GM19468 (cell line): ENCODE measurements around the gene FFAR3.
"Not testable (repeated sequence)": the region's sequence is repeated elsewhere in the genome, so short reads cannot be mapped to it uniquely, and the experiment has no call there.

ENCODE experiments used
- ATAC-seq: cut with Tn5 transposase; IDR thresholded peaks from one replicate; pipeline ENCODE4 v1.9.1; 2021; ENCODE audit warnings: mild to moderate bottlenecking, moderate library complexity, moderate number of reproducible peaks; ENCODE audit not compliant: unreplicated experiment; ENCODE audit errors: extremely low read depth

The FFAR3 gene

DNA sequence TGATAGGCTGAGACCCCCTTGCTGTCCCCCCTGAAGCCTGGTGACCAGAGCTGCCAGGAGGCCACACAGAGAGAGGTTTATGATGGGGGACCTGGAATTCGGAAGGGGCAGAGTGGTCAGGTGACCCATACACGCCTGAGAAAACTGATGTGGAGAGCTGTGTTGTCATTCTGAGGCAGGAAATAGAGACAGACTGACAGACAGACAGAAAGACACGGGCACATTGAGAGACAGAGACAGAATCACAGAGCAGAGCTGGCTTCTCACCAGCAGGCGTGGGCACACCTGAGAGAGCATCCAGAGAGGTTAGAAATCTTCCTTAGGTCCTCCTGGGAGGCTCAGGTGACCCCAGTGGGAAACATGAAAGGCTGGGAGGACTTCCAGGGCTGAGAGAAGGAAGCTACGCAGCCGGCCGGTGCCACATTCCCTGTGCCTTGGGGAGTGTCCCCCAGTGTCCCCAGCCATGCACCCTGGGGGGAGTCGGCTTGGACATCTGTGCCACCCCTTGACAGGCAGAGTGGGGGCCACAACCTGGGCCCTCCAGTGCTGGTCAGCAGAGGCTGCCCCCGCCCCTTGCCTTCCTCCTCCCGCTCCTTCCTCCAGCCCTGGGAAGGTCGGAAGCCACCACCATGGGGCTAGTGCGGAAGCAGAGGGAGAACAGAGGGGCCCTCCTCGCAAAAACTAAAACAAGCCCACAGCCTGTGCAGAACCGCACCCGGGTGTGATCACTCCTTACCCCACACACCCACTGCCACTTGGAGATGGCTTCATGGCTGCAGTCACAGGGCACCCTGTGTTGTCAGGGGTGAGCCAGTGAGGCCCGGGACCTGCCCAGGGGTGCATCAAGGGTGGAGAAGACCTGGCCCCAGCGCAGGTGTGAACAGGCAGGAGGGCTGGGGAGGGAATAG, 8.4 kb upstream of the FFAR3 start:
- no peak for ATAC-seq

DNA sequence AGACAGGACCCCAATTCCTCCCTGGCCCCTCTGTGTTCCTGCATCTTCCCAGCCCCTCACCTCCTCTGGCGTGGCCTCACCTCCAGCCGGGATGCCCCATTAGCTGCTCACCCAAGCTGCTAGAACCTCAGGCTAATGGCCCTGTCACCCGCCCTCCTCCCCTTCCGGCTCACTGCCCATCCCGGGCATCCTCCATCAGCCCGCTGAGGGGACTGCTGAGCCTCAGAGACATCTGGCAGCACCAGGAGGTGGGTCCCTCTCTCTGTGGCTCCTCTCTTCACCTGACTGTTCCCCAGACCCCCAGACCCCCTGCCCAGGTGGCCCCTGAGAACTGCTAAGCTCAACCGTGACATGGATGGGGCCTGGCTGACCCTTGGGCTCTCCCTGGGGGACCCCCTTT, 7.7 kb upstream of the FFAR3 start:
- no peak for ATAC-seq

DNA sequence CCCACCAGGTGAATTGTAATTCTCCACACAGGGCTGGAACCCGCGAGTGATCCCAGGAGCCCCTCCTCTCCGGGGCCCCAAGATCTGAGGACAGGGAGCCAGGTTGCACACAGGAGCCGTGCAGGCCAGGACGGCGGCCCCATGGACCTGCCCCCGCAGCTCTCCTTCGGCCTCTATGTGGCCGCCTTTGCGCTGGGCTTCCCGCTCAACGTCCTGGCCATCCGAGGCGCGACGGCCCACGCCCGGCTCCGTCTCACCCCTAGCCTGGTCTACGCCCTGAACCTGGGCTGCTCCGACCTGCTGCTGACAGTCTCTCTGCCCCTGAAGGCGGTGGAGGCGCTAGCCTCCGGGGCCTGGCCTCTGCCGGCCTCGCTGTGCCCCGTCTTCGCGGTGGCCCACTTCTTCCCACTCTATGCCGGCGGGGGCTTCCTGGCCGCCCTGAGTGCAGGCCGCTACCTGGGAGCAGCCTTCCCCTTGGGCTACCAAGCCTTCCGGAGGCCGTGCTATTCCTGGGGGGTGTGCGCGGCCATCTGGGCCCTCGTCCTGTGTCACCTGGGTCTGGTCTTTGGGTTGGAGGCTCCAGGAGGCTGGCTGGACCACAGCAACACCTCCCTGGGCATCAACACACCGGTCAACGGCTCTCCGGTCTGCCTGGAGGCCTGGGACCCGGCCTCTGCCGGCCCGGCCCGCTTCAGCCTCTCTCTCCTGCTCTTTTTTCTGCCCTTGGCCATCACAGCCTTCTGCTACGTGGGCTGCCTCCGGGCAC, 6.7 kb upstream of the FFAR3 start:
- no peak for ATAC-seq

DNA sequence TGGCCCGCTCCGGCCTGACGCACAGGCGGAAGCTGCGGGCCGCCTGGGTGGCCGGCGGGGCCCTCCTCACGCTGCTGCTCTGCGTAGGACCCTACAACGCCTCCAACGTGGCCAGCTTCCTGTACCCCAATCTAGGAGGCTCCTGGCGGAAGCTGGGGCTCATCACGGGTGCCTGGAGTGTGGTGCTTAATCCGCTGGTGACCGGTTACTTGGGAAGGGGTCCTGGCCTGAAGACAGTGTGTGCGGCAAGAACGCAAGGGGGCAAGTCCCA, 6.1 kb upstream of the FFAR3 start:
- ATAC-seq = no peak

DNA sequence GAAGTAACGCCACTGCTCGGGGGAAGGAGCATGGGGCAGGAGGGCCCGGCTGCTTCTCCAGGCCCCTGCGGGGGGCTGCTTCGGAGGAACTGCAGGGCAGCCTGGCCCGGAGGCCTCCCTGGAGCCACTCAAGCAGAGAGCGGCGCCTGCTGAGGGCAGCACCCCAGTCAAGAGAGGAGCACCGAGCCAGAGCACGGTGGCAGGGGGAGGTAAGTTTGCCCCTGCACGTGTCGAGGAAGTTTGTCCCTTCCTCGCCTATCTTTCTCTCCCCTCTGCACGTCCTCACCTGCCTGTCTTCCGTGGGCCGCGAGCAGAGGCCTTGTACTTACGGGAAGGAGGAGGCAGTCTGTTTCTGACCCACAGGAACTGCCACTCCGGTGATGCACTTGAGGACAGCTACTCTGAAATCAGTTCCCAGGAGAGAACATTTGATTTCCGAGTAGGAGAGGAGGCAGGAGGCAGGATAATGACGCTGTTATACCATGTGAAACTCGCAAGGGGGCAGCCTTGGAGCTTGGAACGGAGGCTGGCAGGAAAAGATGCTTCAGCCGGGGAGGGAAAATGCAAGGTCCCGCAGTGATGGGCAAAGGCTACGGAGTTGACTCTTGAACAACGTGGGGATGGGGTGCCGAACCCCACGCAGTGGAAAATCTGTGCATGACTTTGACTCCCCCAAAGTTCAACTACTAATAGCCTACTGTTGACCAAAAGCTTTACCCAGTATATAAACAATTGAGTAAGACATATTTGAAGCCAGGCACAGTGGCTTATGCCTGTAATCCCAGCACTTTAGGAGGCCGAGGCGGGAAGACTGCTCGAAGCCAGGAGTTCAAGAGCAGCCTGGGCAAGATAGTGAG, 5.6 kb upstream of the FFAR3 start:
- no peak for ATAC-seq

DNA sequence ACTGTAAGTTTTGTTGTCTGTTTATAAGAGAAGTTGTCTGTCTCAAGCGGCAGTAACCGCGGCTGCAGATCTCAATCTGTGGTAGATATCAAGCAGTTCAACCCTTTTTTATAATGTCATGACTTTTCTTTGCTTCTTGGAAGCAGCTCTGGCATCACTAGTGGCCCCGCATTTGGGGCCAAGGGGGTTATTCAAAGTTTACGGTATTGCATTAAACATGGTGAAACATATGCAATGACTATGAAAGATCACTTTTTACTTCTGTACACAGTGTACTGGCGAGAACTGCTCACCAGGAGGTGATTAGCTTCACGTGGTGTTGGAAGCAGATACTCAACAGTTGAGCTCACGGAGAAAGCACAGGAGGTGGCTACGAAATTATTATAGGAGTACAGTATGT, 4.6 kb upstream of the FFAR3 start:
- ATAC-seq = no peak

DNA sequence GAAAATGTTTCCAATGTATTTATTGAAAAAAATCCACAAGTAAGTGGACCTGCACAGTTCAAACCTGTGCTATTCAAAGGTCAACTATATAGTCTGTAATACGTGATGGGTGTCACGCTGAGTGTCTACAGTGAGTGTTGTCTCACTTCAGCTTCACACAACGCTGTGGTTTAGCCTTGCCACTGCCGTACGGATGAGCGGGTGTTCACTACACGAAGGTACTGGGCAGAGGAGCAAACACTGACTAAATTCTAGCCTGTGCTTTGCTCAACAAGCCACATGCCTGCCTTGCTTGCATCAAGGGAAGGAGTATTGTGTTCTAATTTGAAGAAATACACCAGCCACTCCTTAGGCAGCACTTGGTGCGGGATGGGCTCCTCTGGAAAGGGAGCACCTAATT, 3.4 kb upstream of the FFAR3 start:
- no peak for ATAC-seq

DNA sequence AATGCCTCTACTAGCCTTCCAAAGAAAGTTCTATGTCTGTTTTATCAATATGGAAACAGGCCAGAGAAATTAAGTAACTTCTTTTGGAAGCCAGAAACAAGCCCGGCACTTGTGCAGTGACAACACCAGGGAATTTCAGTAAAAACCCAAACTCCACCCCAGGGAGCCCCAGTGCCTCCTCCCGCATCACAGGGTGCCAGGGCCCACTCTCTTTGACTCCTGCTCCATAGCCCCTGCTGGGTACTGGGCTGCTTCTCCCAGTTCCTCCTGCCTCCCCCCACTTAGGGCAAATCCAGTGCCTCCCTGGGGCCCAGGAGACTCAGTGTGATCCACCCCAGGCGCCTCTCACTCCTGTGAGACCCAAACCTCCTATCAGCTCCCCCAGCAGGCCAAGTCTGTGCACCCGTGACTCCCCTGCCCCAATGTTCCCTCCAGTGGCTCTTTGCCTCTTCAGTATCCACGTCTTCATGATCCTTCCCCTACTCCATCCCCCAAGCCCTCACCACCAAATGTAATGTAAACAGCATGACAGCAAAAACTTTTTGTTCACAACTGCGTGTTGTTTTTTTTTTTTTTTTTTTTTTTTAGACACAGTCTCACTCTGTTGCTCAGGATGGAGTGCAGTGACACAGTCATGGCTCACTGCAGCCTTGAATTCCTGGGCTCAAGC, 2.3 kb upstream of the FFAR3 start:
- no peak for ATAC-seq

DNA sequence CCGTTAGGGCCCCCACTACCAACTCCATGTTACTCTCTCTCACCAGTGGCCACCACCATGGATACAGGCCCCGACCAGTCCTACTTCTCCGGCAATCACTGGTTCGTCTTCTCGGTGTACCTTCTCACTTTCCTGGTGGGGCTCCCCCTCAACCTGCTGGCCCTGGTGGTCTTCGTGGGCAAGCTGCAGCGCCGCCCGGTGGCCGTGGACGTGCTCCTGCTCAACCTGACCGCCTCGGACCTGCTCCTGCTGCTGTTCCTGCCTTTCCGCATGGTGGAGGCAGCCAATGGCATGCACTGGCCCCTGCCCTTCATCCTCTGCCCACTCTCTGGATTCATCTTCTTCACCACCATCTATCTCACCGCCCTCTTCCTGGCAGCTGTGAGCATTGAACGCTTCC, 574 bp downstream of the FFAR3 start:
- ATAC-seq = not testable (repeated sequence)

DNA sequence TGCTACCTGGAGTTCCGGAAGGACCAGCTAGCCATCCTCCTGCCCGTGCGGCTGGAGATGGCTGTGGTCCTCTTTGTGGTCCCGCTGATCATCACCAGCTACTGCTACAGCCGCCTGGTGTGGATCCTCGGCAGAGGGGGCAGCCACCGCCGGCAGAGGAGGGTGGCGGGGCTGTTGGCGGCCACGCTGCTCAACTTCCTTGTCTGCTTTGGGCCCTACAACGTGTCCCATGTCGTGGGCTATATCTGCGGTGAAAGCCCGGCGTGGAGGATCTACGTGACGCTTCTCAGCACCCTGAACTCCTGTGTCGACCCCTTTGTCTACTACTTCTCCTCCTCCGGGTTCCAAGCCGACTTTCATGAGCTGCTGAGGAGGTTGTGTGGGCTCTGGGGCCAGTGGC, 1.1 kb downstream of the FFAR3 start:
- not testable (repeated sequence) for ATAC-seq

DNA sequence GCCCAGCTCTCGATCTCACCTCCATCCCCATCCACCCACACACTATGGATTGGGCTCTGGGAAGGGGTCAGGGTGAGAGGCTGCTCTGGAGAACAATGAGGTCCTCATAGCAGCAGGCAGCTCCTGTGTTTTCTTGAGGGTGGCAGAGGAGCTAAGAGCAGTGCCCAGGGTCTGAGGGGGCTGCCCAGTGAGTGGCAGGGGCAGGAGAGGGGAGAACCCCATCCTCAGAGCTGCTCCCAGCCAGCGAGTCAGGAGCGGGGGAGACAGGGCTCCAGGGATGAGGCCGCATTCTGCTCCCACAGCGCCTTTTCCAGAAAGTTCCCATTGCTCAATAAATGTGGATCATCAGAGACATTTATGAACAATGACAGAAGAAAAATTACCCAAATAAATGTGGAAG, 1.8 kb downstream of the FFAR3 start:
- ATAC-seq = not testable (repeated sequence)

DNA sequence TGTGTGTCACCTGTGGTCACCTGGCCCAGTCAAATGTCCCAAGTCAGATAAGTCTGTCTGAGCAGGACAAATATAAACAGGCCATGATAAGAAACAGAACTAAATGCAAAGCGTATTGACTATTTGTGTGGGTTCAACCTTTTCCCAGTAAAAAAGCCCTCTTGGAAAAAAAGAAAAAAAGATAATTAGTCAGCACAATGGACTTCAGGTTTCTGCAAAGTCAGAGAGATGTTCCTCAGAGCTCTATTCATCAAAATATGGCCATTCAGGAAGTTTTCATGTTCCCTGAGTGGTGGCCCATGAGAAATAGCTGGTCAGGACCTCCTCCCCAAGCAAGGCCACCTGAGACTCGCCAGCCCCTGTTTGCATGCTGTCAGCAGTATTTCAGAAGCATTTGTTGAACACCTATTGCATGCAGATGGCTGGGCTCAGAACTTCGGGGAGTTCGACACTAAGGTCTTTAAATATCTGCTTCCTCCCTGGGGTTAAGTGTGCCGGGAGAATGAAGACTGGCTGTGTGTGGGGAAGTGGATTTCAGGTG, 2.7 kb downstream of the FFAR3 start:
- no peak for ATAC-seq

DNA sequence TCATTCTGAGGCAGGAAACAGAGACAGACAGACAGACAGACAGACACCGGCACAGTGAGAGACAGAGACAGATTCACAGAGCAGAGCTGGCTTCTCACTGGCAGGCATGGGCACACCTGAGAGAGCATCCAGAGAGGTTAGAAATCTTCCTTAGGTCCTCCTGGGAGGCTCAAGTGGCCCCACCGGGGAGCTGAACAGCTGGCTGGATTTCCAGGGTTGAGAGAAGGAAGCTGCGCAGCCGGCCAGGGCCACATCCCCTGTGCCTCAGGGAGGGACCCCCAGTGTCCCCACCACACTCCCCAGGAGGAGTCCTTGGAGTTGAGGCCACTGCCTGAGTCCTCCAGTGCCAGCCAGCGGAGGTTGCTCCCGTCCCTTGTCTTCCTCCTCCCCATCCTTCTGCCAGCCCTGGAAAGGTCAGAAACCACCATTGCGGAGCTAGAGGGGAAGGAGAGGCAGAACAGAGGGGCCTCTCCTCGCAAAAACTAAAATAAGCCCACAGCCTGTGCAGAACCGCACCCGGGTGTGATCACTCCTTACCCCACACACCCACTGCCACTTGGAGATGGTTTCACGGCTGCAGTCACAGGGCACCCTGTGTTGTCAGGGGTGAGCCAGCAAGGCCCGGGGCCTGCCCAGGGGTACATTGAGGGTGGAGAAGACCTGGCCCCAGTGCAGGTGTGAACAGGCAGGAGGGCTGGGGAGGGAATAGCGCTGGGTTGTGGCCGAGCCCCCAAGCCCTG, 4.2 kb downstream of the FFAR3 start:
- ATAC-seq = no peak

DNA sequence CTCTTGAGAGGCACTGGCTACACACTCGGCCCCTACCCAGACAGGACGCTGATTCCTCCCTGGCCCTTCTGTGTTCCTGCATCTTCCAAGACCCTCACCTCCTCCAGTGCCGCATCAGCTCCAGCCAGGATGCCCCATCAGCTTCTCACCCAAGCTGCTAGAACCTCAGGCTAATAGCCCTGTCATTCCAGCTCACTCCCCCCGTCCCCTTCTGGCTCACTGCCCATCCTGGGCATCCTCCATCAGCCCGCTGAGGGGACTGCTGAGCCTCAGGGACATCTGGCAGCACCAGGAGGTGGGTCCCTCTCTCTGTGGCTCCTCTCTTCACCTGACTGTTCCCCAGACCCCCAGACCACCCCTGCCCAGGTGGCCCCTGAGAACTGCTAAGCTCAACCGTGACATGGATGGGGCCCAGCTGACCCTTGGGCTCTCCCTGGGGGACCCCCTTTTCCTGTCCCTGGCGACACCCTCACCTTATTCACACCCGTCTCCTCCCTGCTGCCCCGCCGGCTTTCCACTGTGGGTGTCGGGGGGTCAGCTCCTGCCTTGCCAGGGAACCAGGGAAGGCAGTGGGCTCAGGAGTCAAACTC, 4.8 kb downstream of the FFAR3 start:
- ATAC-seq = no peak

DNA sequence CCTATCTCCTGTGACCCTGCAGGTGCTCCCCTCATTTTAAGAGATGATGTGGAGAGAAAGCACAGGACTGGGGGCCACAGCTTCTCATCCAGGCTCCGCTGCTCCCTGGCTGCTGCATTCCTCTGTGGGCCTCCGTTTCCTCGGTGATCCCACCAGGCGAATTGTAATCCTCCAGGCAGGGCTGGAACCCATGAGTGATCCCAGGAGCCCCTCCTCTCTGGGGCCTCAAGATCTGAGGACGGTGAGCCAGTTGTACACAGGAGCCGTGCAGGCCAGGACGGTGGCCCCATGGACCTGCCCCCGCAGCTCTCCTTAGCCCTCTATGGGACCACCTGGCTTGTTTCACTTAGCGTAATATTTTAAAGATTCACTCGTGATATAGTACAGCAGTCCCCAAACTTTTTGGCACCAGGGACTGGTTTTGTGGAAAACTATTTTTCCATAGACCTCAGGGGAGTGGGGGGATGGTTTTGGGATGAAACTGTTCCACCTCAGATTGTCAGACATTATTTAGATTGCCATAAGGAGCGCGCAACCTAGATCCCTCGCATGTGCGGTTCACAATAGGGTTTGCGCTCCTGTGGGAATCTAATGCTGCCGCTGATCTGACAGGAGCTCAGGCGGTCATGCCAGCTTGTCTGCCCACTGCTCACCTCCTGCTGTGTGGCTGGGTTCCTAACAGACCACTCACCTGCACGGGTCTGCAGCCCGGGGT, 5.6 kb downstream of the FFAR3 start:
- no peak for ATAC-seq

DNA sequence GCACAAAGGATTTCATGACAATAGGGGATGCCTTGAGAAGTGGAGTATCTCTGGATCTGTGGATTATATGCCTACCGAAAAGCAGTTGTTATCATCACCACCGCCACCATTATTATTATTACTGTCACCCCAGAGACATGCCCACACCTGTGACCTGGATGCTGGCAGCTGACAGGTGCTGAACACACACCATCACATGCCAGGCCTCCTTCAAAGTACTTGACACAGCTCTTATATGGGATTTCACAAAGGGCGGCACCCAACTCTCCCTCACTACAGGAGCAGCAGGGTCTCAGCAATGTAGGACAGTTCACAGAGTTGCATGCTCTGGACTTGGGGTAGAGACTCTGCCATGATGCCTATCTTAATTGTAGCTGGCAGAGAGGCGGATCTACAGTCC, 7.0 kb downstream of the FFAR3 start:
- no peak for ATAC-seq

DNA sequence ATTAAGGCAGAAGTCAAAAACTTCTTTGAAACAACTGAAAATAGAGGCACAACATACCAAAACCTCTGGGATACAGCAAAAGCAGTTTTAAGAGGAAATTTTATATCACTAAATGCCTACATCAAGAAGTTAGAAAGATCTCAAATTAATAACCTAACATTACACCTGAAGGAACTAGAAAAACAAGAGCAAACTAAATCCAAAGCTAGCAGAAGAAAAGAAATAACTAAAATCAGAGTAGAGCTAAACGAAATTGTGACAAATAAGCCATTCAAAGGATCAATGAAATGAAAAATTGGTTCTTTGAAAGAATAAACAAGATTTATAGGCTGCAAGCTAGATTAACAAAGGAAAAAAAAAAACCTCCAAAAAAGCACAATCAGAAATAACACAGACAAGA, 10.1 kb downstream of the FFAR3 start:
- ATAC-seq = no peak

DNA sequence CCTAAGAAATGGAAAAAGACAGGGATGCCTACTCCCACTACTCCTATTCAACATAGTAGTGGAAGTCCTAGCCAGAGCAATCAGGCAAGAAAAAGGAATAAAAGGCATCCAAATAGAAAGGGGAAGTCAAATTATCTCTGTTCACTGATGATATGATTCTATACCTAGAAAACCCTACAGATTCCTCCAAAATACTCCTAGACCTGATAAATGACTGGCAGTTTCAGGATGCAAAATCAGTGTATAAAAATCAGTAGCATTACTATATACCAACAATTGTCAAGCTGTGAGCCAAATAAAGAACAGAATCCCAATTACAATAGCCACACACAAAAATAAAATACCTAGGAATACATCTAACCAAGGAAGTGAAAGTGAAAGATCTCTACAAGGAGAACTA, 11.3 kb downstream of the FFAR3 start:
- ATAC-seq = no peak
